ENCODE measurements around the gene CABLES2. TPM values are rescaled to one million over a fixed set of nuclear protein-coding genes. Genes with fewer than 3 reads are reported as not detected.

CABLES2 gene
- total and polyA plus RNA-seq, 2 donors (not counting 3 experiments of a cell fraction or from before 2014, with no cell fraction given) = 7.8 to 9.9 TPM

GRCh38 chr20:62451156-62451767 lies 44.2 kb upstream of the CABLES2 start:
- FAIRE-seq = no peak
- no peaks in the 10 kb centered on the region for H3K4me1 ChIP-seq (ENCODE audit: control insufficient read depth, extremely low read depth, insufficient read depth, low read length)
- BruUV-seq (replicated peaks) = no TSS peak
- no peak for DNase-seq (ENCODE audit: low read depth, low spot score)
- no peaks in the 10 kb centered on the region for H3K36me3 ChIP-seq (ENCODE audit: control insufficient read depth in 2 of 2, extremely low read depth in 1 of 2, insufficient read depth in 2 of 2, low read length in 2 of 2)
- no peak for TF ChIP-seq MYC (IDR thresholded peaks at IDR 0.05; ENCODE audit: low read depth, low read length)
- TF ChIP-seq JUN (IDR thresholded peaks at IDR 0.05; ENCODE audit: borderline replicate concordance, insufficient read depth, insufficient read length, low read depth) = no peak
- no peak for TF ChIP-seq POLR2AphosphoS5 (IDR thresholded peaks at IDR 0.05; ENCODE audit: insufficient read depth, low read depth, low read length)
- TF ChIP-seq GATA2 (IDR thresholded peaks at IDR 0.05; ENCODE audit: insufficient read depth, insufficient read length, low read depth, low read length) = no peak
- TF ChIP-seq EZH2 (IDR thresholded peaks at IDR 0.05; ENCODE audit: borderline replicate concordance, low read depth, low read length, severe bottlenecking) = no peak
- no peak for TF ChIP-seq POLR2A (IDR thresholded peaks at IDR 0.05; ENCODE audit: low read depth, low read length)
- TF ChIP-seq MAX (IDR thresholded peaks at IDR 0.05; ENCODE audit: insufficient read depth, insufficient read length) = no peak
- no peak for TF ChIP-seq CTCF (IDR thresholded peaks at IDR 0.05; ENCODE audit: extremely low read depth in 1 of 2, insufficient read depth in 1 of 2, low read depth in 1 of 2, low read length in 2 of 2)
- TF ChIP-seq FOS (IDR thresholded peaks at IDR 0.05; ENCODE audit: borderline replicate concordance, insufficient read depth, low read length) = no peak
- H3K79me2 ChIP-seq (ENCODE audit: control insufficient read depth, insufficient read depth, low read length) = no peaks in the 10 kb centered on the region
- no peaks in the 10 kb centered on the region for H3K27me3 ChIP-seq (ENCODE audit: control insufficient read depth in 2 of 2, insufficient read depth in 2 of 2, low read length in 2 of 2)
- no peak overlapping the region for H3K4me3 ChIP-seq (replicated peaks in 1 of 3; ENCODE audit: insufficient read depth in 1 of 3, low read depth in 1 of 3, low read length in 3 of 3)
- ChIA-PET CTCF (no interaction called here), POLR2A (no interaction called here)
- H2AFZ ChIP-seq (ENCODE audit: low read depth, low read length) = no peak overlapping the region
- dilution Hi-C loops (cut with MboI; ENCODE audit: extremely low pct_ligation_motif_present, low sequenced_read_pairs) (no loop called here), intact Hi-C loops (cut with micrococcal nuclease) (no loop called here)
- no peaks in the 10 kb centered on the region for H3K9me3 ChIP-seq (replicated peaks; ENCODE audit: control insufficient read depth, insufficient read depth, low read length)
- no peak overlapping the region for H3K9ac ChIP-seq (replicated peaks; ENCODE audit: extremely low read depth, insufficient read depth, low read length)
- H3K4me2 ChIP-seq (ENCODE audit: insufficient read depth, low read length) = no peak overlapping the region
- no peak overlapping the region for H3K27ac ChIP-seq (ENCODE audit: insufficient read depth, low read depth, low read length)
- H4K20me1 ChIP-seq (replicated peaks; ENCODE audit: control insufficient read depth, extremely low read depth, insufficient read depth, low read length) = no peaks in the 10 kb centered on the region
- no peaks in the 10 kb centered on the region for H3K9me1 ChIP-seq (replicated peaks; ENCODE audit: control insufficient read depth, extremely low read depth, insufficient read depth, low read length)
